ENCODE measurements around the gene P4HB.

DNA sequence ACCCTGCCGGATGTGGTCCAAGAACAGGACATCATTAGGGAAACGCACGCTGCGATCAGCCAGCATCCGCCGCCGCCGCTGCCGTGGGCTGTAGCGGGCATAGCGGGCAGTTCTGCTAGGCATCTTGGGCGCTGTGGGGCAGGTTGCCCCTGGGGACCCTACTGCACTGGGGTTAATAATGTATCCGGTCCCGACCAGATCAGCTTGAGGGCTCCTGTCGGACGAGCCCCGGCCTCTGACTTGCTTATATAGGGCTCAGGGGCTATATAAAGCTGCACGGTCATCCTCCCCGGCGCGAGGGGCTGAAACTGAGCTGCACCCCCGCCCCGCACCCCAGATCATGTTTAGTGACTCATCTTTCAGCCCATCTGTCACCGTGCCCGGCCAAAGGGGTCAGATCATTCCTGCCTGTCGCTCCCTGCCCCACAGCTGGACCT is 25.5 kb downstream of the P4HB start, which contains the start of gene PPP1R27:
- no peak for TF ChIP-seq YY1 (IDR thresholded peaks at IDR 0.05; ENCODE audit: low read depth)
- TF ChIP-seq TEAD4 (IDR thresholded peaks at IDR 0.05): no peak
- no peak for TF ChIP-seq USF1 (IDR thresholded peaks at IDR 0.05)
- TF ChIP-seq CEBPB (IDR thresholded peaks at IDR 0.05): no peak
- TF ChIP-seq RAD21 (IDR thresholded peaks at IDR 0.05; ENCODE audit: low read depth): no peak
- no peak for TF ChIP-seq EP300 (IDR thresholded peaks at IDR 0.05; ENCODE audit: borderline replicate concordance)
- TF ChIP-seq EGR1 (IDR thresholded peaks at IDR 0.05): no peak
- TF ChIP-seq REST (IDR thresholded peaks at IDR 0.05; ENCODE audit: low read depth): no peak
- no peak for TF ChIP-seq NFIC (IDR thresholded peaks at IDR 0.05)
- TF ChIP-seq MAX (IDR thresholded peaks at IDR 0.05): no peak
